Measurements from ENCODE around the gene ACTR1A.
"Not testable (repeated sequence)": the region's sequence is repeated elsewhere in the genome, so short reads cannot be mapped to it uniquely, and the experiment has no call there.

ACTR1A gene

DNA sequence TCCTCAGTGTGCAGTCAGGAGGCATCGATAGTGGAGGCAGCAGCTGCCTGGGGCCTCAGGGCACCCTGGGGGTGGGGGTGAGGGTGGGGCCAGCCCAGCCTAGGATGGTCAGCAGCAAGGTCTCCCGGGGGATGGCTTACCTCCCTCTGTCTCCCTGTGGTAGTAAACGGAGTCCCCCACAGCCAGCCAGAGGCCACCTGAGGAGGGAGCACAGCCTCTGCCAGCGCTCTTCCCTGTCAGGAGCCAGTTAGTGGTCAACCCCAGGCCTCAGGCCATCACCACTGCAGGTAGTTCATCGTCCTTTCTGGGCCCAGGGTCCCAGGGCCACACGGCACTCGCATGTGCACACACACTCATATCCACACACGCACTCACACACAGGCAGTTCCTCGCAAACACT lies 22.1 kb downstream of the ACTR1A start:
- DNase-seq = no peak

DNA sequence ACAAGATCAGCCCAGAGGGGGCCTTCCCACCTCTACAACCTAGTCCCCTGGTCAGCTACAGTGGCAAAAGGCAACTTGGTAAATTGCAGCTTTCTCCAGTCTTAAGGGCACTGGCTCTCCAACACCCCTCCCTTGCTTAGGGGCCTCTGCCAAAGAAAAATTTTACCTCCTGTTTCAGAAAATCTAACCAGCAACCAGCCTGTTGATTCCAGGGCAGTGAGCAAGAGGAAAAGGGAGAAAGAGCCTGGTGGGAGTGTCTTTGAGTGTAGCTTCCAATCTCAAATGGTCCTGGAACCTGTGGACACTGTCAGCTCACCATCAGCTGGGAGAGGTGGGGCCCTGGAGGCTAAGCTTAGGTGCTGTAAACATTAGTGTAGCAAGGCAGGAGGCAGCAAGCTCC lies 22.9 kb downstream of the ACTR1A start:
- DNase-seq = no peak

DNA sequence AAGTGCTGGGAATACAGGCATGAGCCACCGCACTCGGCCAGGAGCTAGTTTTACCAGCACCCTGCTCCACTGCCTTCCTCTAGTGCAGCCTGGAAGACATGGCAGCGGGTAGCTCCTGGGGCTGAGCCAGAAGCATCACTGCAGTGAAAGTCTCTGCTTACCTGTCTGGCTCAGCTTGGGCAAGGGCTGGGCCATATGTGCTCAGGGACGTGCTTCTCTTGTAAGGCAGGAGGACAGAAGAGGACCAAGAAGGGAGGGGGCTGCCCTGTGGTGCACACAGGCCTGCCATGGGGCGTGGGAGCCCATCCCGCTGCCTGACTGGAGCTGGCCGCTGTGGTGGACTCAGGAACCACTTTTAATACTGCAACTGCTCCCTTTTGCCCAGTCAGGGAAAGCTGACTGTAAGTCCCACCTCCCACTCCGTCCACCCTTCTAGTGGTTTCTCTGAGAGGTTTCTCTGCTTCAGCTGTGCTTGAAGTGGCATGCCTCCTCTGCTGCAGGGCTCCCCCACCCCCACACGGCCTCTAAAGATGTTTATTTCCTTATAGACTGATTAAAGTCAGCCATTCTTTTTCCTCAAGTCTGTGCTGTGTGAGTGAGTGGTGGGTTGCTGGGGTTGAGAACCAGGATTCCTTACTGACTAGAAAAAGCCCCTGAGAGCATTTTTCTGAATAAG lies 25.9 kb downstream of the ACTR1A start:
- DNase-seq = no peak

DNA sequence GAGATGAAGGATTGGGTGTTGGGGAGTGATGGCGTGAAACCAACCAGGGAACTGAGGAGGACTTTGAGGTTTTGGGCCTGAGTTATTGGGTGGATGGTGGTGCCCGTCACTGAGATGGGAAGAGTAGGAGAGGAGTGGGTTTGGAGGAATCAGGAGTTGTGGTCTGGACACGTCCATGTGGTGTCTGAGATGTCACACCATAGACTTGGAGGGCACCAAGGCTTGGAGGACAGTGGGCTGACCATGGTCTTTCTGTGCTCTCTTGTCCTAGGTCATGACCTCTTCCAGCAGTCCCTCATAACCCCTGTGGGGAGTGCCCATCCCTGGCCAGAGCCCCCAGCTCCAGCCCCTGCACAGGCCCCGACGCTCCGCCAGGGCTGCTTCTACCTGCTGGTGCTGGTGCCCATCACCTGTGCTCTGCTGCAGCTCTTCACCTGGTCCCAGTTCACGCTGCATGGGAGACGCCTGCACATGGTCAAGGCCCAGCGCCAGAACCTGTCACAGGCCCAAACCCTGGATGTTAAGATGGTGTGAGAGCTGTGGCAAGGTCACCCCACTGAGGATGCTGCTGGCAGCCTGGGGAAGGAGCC lies 27.0 kb downstream of the ACTR1A start:
- no peak for DNase-seq

DNA sequence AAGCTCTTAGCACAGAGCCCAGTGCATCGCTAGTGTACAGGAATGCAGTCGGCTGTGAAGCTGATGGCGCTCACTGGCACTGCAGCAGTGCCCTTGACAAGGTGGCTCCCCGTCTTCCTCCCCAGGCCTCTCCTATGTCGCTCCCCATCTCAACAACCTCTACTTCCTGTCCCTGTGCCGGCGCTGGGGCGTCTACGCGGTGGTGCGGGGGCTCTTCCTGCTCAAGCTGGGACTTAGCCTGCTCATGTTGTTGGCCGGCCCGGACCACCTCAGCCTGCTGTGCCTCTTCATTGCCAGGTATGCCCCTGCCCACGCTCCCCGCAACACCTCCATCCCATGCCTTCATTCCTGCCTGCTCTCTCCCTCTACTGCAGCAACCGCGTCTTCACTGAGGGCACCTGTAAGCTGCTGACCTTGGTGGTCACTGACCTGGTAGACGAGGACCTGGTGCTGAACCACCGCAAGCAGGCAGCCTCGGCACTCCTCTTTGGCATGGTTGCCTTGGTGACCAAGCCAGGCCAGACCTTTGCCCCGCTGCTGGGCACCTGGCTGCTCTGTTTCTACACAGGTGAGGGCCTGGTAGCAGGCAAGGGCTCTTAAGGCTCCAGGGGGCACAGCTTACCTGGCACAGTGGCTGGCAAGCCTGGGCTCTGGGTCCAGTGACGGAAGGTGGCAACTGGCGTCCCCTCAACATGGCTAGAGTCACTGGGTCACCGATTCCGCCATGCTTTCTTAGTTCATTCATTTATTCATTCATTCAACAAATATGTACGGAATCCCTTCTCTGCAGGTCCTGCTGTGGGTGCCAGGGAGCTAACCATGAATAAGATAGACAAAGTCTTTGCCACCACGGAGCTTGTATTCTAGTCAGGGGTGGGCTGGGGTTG lies 28.8 kb downstream of the ACTR1A start:
- no peak for DNase-seq

DNA sequence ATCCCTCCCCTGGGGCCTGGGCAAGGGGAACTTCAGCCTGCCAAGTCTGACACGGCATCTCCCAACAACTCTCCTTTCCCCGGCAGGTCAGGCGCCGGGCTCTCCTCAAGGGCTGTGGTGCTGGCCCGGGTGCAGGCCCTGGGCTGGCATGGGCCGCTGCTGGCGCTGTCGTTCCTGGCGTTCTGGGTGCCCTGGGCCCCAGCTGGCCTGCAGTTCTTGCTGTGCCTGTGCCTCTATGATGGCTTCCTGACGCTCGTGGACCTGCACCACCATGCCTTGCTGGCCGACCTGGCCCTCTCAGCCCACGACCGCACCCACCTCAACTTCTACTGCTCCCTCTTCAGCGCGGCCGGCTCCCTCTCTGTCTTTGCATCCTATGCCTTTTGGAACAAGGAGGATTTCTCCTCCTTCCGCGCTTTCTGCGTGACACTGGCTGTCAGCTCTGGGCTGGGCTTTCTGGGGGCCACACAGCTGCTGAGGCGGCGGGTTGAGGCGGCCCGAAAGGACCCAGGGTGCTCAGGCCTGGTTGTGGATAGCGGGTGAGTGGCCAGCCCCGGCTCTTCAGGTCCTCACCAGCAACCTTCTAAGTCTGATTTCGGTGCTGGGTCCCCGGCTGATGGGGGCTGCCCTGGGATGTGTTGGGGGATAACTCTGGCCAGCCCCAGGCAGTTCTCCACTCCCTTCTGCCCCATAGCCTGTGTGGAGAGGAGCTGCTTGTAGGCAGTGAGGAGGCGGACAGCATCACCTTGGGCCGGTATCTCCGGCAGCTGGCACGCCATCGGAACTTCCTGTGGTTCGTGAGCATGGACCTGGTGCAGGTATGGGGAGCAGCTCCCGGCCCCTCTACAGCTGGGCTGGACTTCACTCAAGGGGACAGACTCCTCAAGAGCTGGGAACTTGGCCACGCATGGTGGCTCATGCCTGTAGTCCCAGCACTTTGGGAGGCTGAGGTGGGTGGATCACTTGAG lies 31.6 kb downstream of the ACTR1A start:
- DNase-seq = no peak

DNA sequence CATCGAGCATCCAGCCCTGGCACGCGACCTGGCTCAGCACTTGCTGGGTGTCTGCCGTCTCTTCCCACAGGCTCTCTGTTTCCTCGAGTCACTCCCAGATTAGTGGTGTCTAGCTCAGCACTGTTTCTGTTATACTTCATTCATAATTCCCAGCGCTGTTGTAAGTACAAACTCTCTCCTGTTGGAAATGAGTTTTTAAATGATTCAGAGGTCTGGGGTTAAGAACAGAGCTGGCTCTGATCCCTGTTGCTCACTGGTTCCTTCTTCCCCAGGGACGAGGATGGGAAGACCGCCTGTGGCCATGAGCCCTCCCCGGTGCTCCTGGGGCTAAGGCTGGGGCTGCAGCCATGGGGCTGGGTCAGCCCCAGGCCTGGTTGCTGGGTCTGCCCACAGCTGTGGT lies 33.8 kb downstream of the ACTR1A start:
- DNase-seq = no peak

DNA sequence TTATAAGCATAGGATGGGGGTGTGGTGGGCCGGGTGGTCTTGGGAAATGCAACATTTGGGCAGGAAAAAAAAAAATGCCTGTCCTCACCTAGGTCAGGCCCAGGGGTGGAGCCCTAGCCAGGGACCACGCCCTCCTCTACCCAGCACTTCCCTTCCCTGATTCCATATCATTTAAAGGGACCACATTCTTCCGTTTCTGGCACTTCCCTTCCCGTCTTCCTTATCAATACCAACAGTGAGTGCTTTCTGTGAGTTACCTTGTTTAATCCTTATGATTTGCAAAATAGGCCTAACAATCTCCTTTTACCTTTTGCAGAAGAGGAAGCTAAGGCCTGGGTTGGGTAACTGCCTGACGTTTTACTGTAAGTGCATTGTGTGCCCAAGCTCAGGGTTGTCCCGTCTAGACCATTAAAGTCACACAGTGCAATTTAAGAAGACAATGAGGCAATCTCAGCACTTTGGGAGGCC lies 34.5 kb downstream of the ACTR1A start:
- DNase-seq = no peak

DNA sequence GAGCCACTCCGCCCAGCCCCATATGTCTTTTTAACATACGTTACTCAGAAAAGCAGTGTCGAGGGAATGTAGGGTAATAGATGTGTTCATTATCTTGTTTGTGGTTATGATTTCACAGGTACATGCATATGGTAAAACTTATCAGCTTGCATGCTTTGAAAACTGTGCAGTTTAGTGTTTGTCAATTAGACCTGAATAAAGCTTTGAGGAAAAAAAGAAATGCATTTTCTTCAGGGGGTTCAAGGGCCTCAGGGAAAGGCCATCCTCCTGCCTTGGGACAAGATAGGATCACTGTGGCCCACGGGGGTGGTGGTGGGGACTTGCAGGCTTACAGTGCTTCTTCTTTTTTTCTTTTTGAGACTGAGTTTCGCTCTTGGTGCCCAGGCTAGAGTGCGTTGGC lies 35.2 kb downstream of the ACTR1A start:
- DNase-seq = no peak

DNA sequence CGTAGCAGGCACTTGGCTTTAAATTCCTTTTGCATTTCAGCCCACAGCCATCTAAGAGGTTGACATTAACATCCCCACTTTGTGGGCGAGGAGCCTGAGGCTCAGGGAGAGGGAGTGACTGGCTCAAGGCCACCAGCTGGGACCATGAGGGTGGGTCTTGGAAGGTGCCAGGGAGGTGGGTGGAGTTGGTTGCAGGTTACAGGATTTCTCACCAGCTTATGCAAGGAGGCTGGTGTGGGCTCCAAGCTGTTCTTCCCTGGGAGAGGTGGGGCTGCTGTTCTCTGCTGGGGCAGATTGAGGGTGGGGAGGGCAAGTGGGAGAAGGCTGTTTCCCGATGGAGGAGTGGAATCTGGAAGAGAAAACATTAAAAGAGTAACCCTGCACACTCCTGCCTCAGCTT lies 37.0 kb downstream of the ACTR1A start:
- no peak for DNase-seq

DNA sequence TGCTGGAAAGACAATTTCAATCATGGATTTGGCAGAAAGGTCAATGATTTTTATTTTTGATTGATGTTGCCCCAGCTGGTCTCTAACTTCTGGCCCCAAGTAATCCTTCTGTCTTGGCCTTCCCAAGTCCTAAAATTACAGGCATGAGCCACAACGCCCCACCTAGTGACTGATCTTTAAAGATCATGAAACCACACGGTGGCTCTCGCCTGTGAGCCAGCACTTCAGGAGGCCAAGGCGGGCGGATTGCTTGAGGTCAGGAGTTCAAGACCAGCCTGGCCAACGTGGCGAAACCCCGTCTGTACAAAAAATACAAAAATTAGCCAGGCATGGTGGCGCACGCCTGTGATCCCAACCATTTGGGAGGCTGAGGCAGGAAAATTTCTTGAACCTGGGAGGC lies 38.5 kb downstream of the ACTR1A start:
- no peak for DNase-seq

DNA sequence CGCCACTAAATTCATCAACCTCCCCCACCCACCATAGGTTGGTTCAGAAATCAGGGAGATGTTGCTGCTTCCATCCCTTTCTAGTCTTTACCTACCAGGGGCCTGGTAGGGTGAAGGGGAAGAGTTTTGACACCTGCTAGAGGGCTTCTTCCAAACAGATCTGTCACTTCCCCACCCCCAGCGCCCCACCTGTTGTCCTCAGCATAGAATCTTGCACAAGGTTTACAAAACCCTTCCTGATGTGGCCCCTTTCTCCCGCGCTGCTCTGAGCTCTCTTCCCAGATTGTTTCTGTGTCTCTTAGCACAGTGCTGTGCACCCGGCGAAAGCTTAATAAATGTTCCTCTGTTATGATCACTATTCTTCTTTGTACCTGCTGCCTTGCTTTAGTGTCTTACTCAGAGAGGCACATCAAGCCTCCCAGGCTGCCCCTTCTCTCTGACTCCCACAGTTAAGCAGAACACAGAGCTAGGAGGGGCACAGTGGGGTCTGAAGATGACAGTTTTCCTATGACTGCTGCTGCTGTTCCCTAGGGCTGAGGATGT lies 39.9 kb downstream of the ACTR1A start:
- DNase-seq = no peak

DNA sequence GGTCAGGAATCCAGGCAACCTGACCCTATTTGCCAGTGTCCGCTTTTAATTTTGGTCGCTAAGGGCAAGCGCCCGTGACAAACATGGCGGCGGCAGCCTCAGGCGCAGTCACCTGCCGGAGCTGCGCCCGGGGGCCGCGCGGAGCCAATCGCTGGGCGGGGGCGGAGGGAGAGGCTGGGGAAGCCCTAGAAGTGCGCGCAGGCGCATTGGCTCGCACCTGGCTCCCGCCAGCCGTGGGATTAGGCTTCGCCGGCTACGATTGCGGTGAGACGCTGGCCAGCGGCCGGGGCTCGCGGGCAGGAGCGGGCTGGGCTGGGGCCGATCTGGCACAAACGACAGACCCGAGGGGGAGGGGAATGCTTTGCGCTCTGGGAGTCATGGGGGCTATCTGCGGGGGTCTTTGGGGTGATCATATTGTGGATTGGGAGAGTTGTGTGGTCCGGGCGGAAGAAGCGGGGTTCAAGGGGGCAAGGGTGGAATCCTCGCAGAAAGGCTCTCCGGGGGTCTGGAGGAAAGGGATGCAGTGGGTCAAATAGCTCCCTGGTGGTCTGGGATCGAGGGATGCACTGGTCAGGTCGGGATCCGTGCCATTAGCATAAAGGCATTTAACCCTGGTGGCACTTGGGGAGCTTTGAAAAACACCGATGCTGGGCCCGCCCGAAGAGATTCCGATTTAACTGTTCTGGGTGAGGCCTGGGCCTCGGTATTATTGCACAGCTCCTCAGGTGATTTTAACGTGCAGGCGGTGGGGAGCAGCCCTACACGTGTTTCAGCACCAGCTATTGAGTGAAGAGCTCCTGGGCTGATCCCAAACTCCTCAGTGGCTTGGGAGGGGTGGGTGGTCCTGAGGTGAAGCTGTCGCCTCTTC lies 41.1 kb downstream of the ACTR1A start:
- peak; percentile 90 for DNase-seq

DNA sequence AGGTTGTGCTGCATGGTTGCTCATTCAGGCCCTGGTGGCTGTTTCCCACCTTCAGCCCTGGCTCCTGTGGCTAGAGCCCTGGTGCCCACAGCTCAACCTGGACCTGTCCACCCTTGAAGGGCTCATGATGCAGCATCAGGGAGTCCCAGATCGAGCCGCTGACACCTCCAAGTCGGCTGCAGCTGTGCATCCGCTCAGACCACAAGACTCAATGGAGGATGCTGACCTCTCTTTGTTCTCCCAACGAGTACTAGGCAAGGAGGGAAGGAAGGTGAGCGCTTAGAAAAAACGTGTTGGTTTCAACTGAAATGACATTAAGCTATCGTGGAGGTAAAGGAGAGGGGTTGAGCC lies 41.7 kb downstream of the ACTR1A start:
- DNase-seq = no peak

DNA sequence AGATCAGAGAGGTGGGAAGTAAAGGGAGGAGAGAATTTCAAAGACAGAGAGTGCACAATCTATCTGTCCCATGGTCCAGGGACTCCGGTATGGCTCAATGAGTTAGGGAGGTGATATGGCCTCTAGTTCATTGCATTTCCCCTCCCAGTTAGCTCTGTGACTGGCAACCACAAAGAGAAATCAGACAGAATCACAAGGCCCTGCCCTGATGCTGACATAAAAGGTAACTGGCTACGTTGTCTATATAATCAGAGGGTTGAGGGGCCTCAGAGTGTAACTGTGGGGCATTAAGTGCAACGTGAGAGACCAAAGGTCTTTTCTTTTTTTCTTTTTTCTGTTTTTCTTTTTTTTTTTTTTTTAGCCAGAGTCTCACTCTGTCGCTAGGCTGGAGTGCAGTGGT lies 43.9 kb downstream of the ACTR1A start:
- no peak for DNase-seq

DNA sequence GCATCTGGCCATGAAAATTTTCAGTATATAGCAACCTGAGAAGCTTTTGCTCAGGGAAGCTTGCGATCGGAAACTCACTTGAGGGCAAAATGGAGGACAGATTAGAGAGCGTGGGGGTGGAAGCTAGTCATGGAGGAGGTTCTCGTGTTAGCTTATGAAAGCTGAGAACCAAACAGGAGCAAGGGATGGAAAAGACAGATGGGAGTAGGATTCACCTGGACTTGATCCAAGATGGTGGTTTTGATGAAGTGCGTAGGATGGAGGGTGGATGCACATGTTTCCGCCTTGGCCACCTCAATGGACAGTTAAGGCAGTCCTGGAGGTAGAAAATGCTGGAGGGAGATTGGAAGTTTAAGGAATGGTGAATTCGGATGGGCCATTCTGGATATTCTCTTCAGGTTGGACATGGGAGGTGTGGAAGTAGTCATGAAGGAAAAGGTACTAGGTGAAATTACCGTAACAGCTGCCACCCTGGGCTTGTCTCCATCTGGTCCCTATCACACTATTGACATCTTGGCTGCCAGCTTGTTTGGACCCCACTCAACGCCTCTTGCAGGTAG lies 44.8 kb downstream of the ACTR1A start:
- no peak for DNase-seq

DNA sequence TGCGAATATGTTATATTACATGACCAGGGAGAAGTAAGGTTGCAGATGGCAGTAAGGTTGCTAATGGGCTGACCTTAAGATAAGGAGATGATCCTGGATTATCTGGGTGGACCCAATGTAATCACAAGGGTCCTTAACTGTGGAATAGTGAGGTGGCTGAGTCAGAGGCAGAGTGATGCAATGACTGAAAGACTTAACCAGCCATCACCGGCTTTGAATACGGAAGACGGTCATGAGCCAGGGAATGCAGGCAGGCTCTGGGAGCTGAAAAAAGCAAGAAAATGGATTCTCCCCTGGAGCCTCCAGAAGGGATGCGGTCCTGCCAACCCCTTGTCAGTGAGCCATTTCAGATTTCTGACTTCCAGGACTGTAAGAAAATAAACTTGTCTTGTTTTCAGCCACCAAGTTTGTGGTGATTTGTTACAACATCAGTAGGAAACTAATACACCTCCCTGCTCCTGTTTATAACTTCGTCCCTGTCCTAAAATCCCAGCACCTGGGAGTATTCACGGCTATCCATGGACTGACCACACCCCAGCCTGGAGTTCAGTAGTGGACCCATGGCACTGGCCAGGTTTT lies 46.5 kb downstream of the ACTR1A start:
- no peak for DNase-seq

DNA sequence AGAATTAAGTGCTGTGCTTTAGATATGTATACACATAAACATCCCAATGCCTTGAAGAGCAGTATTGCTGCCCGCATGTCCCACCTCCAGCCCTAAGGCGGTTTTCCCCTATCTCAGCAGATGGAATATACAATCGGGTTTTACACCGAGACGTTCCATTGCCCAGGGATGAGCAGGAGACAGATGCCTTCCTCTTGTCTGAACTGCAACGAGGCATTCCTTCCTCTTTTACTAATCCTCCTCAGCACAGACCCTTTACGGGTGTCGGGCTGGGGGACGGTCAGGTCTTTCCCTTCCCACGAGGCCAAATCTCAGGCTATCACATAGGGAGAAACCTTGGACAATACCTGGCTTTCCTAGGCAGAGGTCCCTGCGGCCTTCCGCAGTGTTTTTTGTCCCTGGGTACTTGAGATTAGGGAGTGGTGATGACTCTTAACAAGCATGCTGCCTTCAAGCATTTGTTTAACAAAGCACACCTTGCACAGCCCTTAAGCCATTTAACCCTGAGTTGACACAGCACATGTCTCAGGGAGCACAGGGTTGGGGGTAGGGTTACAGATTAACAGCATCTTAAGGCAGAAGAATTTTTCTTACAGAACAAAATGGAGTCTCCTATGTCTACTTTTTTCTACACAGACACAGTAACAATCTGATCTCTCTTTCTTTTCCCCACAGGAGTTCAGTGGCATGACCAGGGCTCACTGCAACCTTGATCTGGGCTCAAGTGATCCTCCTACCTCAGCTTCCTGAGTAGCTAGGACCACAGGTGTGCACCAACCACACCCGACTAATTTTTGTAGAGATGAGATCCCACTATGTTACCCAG lies 47.6 kb downstream of the ACTR1A start:
- not testable (repeated sequence) for DNase-seq

DNA sequence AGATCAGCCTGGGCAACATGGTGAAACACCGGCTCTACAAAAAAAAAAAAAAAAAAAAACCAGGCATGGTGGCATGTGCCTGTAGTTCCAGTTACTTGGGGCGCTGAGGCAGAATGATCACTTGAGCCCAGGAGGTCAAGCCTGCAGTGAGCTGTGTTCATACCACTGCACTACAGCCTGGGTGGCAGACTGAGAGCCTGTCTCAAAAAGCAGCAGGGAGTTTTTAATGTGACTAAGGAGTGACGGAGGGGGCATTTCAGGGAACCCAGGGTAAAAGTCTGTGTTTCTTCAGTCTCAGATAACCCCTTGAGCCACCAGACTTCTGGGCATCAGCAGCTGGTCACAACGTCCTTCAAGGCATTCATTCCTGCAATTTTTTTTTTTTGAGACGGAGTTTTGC lies 49.0 kb downstream of the ACTR1A start:
- no peak for DNase-seq

Measured in midbrain (tissue), 1 donor.